ENCODE results near the gene ASXL1.

The ASXL1 gene

GRCh38 chr20:32448306-32449056 is 90.3 kb downstream of the ASXL1 start:
- H3K9me3 ChIP-seq (ENCODE audit: severe bottlenecking): no peaks in the 10 kb centered on the region
- DNase-seq (ENCODE audit: low spot score) (peak; percentile 78), ATAC-seq (ENCODE audit: low read depth) (no peak)
- peaks cover 15% of the 10 kb centered on the region for H3K36me3 ChIP-seq (ENCODE audit: low read depth)
- no peaks in the 10 kb centered on the region for H3K4me1 ChIP-seq (ENCODE audit: insufficient read depth, poor library complexity, severe bottlenecking)
- H3K27ac ChIP-seq (ENCODE audit: poor library complexity, severe bottlenecking): no peak overlapping the region
- no peaks in the 10 kb centered on the region for H3K27me3 ChIP-seq (ENCODE audit: insufficient read depth, poor library complexity, severe bottlenecking)
- no peak overlapping the region for H3K4me3 ChIP-seq (ENCODE audit: severe bottlenecking)
- TF ChIP-seq, protein P1, sequence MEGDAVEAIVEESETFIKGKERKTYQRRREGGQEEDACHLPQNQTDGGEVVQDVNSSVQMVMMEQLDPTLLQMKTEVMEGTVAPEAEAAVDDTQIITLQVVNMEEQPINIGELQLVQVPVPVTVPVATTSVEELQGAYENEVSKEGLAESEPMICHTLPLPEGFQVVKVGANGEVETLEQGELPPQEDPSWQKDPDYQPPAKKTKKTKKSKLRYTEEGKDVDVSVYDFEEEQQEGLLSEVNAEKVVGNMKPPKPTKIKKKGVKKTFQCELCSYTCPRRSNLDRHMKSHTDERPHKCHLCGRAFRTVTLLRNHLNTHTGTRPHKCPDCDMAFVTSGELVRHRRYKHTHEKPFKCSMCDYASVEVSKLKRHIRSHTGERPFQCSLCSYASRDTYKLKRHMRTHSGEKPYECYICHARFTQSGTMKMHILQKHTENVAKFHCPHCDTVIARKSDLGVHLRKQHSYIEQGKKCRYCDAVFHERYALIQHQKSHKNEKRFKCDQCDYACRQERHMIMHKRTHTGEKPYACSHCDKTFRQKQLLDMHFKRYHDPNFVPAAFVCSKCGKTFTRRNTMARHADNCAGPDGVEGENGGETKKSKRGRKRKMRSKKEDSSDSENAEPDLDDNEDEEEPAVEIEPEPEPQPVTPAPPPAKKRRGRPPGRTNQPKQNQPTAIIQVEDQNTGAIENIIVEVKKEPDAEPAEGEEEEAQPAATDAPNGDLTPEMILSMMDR (IDR thresholded peaks at IDR 0.05; ENCODE audit: poor library complexity, severe bottlenecking): no peak

DNA sequence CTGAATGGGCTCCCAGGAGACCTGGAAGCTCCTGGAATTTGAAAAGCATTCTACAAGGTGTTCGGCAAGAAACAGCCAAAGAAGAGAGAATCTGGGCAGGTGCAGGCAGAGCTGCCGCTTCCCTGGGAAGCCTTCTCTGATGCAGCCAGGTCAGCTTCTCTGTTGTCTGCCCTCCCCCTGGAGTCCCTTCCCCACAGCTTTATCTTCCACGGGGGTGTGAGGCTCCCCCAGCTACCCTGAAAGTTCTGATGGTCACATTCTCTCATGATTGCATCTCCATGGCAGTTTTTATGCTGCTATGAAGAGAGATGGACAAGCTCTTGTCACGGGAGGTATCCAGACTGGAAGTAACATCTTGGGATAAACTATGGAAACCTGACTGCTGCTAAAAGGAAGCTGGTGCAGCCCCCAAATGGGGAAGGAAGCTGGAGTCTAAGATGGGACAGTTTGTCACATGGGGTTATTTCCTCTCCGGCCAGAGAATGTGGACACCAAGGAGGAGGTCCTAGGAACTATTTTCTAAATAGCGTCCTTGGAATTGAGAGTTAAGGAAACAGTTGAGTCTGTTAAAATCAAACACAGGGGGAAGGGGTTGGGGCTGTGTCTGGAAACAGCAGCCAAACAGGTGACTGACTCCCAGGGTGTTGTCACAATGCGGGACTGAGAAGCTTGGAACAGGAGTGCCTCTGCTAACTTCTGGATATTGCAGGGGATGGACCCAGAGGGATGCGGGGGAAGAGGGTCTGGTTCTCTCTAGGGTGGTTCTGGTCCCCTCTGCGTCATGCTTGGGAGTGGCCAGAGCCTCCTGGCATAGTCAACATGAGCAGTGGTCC is 91.1 kb downstream of the ASXL1 start:
- peak; percentile 60 for DNase-seq (ENCODE audit: low spot score)
- Histone ChIP-seq H3K4me3 (ENCODE audit: severe bottlenecking) (no peak overlapping the region), H3K36me3 (ENCODE audit: low read depth) (peaks cover 8% of the 10 kb centered on the region), H3K4me1 (ENCODE audit: insufficient read depth, poor library complexity, severe bottlenecking) (no peaks in the 10 kb centered on the region), H3K27ac (ENCODE audit: poor library complexity, severe bottlenecking) (no peak overlapping the region), H3K27me3 (ENCODE audit: insufficient read depth, poor library complexity, severe bottlenecking) (no peaks in the 10 kb centered on the region), H3K9me3 (ENCODE audit: severe bottlenecking) (no peaks in the 10 kb centered on the region)
- no peak for ATAC-seq (ENCODE audit: low read depth)
- TF ChIP-seq, protein P1 (IDR thresholded peaks at IDR 0.05; ENCODE audit: poor library complexity, severe bottlenecking): no peak

DNA sequence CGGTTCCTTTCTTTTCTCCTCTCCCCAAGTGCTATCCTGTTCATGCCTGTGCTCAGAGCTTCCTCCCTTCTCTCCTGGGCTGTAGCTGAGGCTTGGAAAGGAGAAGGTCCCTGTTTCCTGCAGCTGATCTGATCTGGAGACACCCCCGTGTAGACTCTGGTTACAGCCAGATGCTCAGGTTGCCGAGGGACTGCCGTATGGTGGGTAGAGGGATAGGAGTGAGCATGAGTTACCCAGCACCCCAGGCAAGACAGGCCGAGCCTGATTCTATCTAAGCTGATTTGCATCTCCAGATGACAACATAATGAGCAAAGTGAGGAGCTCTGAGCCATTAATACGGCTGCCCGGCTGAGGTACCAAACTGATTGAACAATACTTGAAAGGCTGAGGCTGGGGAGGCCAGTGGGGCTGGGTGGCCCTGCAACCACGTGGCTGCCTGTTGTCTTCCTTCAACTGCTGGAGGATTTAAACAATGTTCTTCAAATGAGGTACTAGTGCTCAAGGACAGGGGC is 91.8 kb downstream of the ASXL1 start:
- Histone ChIP-seq H3K9me3 (ENCODE audit: severe bottlenecking) (no peaks in the 10 kb centered on the region), H3K4me1 (ENCODE audit: insufficient read depth, poor library complexity, severe bottlenecking) (no peaks in the 10 kb centered on the region), H3K36me3 (ENCODE audit: low read depth) (peaks cover 7% of the 10 kb centered on the region), H3K27me3 (ENCODE audit: insufficient read depth, poor library complexity, severe bottlenecking) (no peaks in the 10 kb centered on the region), H3K4me3 (ENCODE audit: severe bottlenecking) (no peak overlapping the region), H3K27ac (ENCODE audit: poor library complexity, severe bottlenecking) (no peak overlapping the region)
- peak; percentile 71 for DNase-seq (ENCODE audit: low spot score)
- ATAC-seq (ENCODE audit: low read depth): no peak
- TF ChIP-seq, protein P1 (IDR thresholded peaks at IDR 0.05; ENCODE audit: poor library complexity, severe bottlenecking): no peak

- no peak overlapping the region for H3K27ac ChIP-seq (ENCODE audit: poor library complexity, severe bottlenecking)
- H3K9me3 ChIP-seq (ENCODE audit: severe bottlenecking): no peaks in the 10 kb centered on the region
- H3K4me1 ChIP-seq (ENCODE audit: insufficient read depth, poor library complexity, severe bottlenecking): no peaks in the 10 kb centered on the region
- ATAC-seq (ENCODE audit: low read depth) (no peak), DNase-seq (ENCODE audit: low spot score) (peak; percentile 77)
- H3K4me3 ChIP-seq (ENCODE audit: severe bottlenecking): no peak overlapping the region
- H3K27me3 ChIP-seq (ENCODE audit: insufficient read depth, poor library complexity, severe bottlenecking): no peaks in the 10 kb centered on the region
- H3K36me3 ChIP-seq (ENCODE audit: low read depth): peaks cover under 1% of the 10 kb centered on the region; the same call in 1 of the 2 replicates
- TF ChIP-seq, protein P1 (IDR thresholded peaks at IDR 0.05; ENCODE audit: poor library complexity, severe bottlenecking): no peak
These were observed 92.4 kb downstream of the ASXL1 start for GRCh38 chr20:32450484-32451061.

Data from RWPE2 (cell line).